Choroid plexus epithelial cell (primary cell): ENCODE measurements around the gene CTU1.

Experiments used
- DNase-seq: peaks from one replicate; pipeline ENCODE4 v3.0.0-alpha.2; 2010; ENCODE audit warnings: low read depth
- H3K4me3 ChIP-seq: 2 replicates; pipeline ENCODE4 v1.5.1; 2011; ENCODE audit warnings: low read depth, mild to moderate bottlenecking, control low read depth, low read length, moderate library complexity
- TF ChIP-seq, protein P1 (sequence below): conservative IDR thresholded peaks from 2 replicates; pipeline ENCODE4 v1.5.1; 2011; ENCODE audit warnings: low read depth, mild to moderate bottlenecking, control low read depth, inconsistent platforms, low read length, moderate library complexity

The CTU1 gene

DNA sequence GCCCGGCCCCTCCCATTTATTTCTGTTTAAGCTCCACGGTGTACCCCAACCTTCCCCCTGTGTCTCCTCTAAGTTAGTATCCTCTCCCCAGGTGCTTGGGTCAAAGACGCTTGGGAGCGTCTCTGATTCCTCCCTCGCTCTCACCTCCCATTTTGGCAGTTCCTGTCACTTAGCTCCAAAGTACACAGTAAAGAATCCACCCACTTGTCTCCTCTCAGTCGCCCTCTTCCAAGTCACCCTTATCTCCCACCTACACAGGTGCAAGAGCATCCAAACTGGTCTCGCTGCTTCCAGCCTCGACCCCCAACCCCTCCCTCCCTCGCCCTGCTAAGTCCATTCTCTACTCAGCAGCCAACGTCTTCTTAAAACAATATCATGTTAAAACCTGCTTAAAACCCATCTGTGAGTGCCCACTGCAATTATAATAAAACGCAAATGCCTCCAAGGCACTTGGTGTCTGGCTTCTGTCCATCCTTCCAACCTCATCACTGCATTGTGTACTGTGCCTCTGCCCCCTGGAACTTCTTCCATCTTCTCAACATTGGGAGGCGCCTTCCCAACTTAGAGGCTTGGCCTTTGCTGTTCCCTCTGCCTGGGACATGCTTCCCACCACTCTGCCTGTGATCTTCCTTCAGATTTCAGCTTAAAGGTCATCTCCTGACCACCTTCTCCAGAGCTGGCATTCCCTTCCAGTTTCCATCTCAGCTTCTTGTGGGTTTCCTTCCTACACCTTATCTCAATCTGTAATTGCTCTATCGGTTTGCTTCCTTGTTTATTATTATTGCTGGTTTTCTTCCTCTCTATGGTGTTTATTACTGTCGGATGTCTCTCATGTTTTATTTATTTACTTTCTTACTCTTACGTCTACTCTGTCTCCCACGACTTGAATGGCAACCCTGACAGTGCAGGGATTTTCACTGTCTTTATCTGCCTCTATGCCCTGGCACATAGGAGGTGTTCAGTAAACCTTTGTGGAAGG, 16.0 kb downstream of the CTU1 start:
- TF ChIP-seq, protein P1, sequence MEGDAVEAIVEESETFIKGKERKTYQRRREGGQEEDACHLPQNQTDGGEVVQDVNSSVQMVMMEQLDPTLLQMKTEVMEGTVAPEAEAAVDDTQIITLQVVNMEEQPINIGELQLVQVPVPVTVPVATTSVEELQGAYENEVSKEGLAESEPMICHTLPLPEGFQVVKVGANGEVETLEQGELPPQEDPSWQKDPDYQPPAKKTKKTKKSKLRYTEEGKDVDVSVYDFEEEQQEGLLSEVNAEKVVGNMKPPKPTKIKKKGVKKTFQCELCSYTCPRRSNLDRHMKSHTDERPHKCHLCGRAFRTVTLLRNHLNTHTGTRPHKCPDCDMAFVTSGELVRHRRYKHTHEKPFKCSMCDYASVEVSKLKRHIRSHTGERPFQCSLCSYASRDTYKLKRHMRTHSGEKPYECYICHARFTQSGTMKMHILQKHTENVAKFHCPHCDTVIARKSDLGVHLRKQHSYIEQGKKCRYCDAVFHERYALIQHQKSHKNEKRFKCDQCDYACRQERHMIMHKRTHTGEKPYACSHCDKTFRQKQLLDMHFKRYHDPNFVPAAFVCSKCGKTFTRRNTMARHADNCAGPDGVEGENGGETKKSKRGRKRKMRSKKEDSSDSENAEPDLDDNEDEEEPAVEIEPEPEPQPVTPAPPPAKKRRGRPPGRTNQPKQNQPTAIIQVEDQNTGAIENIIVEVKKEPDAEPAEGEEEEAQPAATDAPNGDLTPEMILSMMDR: no peak

DNA sequence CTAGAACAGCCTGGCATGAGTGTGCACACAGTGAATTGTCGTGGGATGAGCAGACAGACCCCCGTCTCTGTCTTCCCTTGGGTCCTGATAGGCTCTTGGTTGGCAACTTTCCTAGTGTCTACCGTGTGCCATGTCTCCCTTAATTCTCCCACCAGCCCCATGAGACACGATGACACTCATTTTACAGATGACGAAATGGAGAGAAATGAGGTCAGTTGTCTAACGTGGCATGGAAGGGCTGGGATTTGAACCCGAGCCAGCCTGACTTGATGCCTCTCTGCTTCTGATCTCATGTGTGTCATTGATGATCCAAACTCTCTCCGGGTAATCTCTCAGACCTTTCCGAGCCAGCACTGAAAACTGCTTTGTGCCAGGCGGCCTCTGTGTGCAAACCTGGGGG, 17.1 kb downstream of the CTU1 start:
- no peak for DNase-seq
- TF ChIP-seq, protein P1: no peak
- H3K4me3 ChIP-seq: no peak overlapping the region

More for the DNA sequence above, 16.0 kb downstream of the CTU1 start:
- H3K4me3 ChIP-seq: no peak overlapping the region
- DNase-seq: no peak

DNA sequence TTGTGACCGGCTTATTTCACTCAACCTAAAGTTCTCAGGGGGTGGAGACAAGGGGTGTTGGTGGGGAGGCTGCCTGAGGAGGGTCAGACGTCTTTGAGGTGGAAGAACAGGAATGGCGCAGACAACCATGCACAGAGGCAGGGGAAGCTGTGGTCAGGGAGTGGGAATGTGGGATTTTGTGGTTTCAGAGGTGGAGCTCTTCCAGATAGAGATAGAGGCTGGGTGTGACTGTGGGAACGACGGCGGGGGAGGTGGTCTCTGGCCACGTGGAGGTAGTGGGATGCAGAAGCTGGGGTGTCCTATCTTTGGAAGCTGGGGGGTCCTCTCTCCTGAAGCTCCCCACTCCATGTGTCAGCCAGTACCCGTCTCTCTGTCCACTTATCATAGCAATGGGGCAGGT, 17.7 kb downstream of the CTU1 start:
- TF ChIP-seq, protein P1: no peak
- DNase-seq: no peak
- H3K4me3 ChIP-seq: no peak overlapping the region

DNA sequence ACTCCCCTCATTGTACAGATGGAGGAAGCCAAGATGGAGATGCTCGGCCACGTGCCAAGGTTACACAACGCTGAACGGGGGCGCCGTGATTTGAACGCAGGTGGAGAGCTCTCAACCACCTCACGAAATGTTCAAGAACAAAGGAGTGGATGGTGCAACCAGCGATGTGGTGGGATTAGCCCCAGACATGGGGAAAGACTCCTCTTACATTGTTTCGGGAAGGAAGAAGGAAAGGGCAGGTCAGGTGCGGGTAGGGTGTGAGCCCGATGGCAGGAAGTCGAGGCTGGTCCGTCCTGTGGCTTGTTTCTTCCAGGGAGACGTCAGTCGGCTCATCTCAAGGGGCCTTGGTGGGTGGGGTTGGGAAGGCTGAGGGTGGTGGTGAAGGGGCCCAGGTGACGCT, 18.4 kb downstream of the CTU1 start:
- H3K4me3 ChIP-seq: no peak overlapping the region
- TF ChIP-seq, protein P1: no peak
- no peak for DNase-seq

DNA sequence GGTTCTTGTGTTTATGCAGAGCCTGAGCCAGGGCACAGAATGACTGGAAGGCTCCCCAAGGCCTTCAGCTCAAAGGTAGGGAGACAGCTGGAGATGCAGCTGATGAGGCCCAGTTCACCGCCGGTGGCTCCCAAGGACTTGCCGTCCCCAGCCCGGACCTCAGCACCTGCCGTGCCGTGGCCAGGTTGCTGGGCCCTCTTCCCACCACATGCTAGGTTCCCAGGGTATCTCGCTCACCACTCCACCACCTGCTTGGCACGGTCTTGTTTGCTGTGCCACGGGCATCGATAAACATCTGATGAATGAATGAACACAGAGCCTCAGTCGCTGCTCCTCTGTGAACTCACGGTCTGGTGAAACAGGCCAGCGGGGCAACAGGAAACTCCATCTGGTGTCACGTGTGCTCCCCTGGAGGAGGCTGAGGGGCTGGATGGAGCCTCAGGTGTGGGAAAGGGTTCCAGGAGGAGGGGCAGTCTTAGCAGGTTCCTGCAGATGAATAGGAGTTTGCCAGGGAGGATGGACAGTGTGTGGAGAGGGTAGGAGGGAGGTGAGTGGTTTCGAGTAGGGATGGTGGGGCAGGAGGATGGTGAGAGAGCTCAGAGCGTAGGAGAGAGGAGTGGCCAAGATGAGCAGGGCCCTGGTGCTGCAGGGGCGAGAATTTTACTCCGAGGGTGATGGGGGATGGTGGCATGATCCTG, 21.9 kb downstream of the CTU1 start:
- TF ChIP-seq, protein P1: no peak
- DNase-seq: no peak
- no peak overlapping the region for H3K4me3 ChIP-seq

DNA sequence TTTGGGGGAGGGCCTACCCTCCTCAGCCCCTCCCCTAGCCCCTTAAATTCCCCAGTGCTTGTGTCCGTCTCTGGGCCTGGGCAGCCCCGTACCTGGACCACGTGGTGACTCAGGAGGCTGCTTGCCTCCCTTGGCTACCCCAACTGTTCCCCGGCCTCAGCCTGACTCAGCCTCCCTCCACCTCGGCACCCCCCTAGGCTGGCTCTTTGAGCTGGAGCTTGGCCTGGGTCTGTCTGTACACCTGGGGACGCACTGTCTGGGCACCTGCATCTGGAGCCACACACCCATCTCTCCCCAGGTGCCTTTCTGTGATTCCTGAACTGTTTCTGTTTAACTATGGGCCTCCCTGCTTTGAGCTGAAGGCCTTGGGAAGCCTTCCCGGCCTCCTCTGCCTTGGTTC, 23.7 kb downstream of the CTU1 start:
- H3K4me3 ChIP-seq: no peak overlapping the region

More for the DNA sequence above, 23.7 kb downstream of the CTU1 start:
- TF ChIP-seq, protein P1: no peak
- DNase-seq: no peak
